ENCODE results near the gene CHD2.
A peak's percentile ranks its signal among the peaks of the same experiment; 100 is the strongest.

CHD2 gene

GRCh38 chr15:92885224-92886041, 14.7 kb upstream of the CHD2 start:
- DNase-seq (ENCODE audit: low read depth in 2 of 2), result no peak

- DNase-seq (ENCODE audit: low read depth in 2 of 2), result no peak
These were observed 14.0 kb upstream of the CHD2 start for GRCh38 chr15:92886042-92886537.

GRCh38 chr15:92886815-92887214, 13.3 kb upstream of the CHD2 start:
- DNase-seq (ENCODE audit: low read depth in 2 of 2), result no peak

GRCh38 chr15:92887869-92888268, 12.3 kb upstream of the CHD2 start:
- DNase-seq (ENCODE audit: low read depth in 2 of 2), result no peak

GRCh38 chr15:92889390-92890107, 10.6 kb upstream of the CHD2 start:
- DNase-seq (ENCODE audit: low read depth in 2 of 2), result no peak

GRCh38 chr15:92891533-92892200, 8.5 kb upstream of the CHD2 start:
- no peak for DNase-seq (ENCODE audit: low read depth in 2 of 2)

GRCh38 chr15:92892201-92892555, 7.9 kb upstream of the CHD2 start:
- DNase-seq (ENCODE audit: low read depth in 2 of 2), result no peak

- DNase-seq (ENCODE audit: low read depth in 2 of 2), result no peak
These were observed 6.9 kb upstream of the CHD2 start for GRCh38 chr15:92893200-92893599.

- DNase-seq (ENCODE audit: low read depth in 2 of 2), result no peak
These were observed 3.6 kb upstream of the CHD2 start for GRCh38 chr15:92896561-92896960.

GRCh38 chr15:92897620-92898019, 2.5 kb upstream of the CHD2 start:
- DNase-seq (ENCODE audit: low read depth in 2 of 2), result no peak

- no peak for DNase-seq (ENCODE audit: low read depth in 2 of 2)
These were observed 1.0 kb upstream of the CHD2 start for GRCh38 chr15:92898988-92899582.

GRCh38 chr15:92899601-92899947, 550 bp upstream of the CHD2 start:
- DNase-seq (ENCODE audit: low read depth in 2 of 2), result no peak

GRCh38 chr15:92900731-92901071, 577 bp downstream of the CHD2 start:
- no peak for DNase-seq (ENCODE audit: low read depth in 2 of 2)

GRCh38 chr15:92901072-92901761, 1.1 kb downstream of the CHD2 start:
- no peak for DNase-seq (ENCODE audit: low read depth in 2 of 2)

GRCh38 chr15:92901995-92902394, 1.9 kb downstream of the CHD2 start:
- DNase-seq (ENCODE audit: low read depth in 2 of 2), result no peak

GRCh38 chr15:92902737-92903593, 2.8 kb downstream of the CHD2 start:
- no peak for DNase-seq (ENCODE audit: low read depth in 2 of 2)

GRCh38 chr15:92903631-92903965, 3.5 kb downstream of the CHD2 start:
- no peak for DNase-seq (ENCODE audit: low read depth in 2 of 2)

GRCh38 chr15:92903966-92904721, 4.0 kb downstream of the CHD2 start:
- DNase-seq (ENCODE audit: low read depth in 2 of 2), result peak; percentile 98 to 99

- DNase-seq (ENCODE audit: low read depth in 2 of 2), result no peak
These were observed 4.8 kb downstream of the CHD2 start for GRCh38 chr15:92904722-92905571.
